ENCODE data around the gene SPRTN.

SPRTN gene

GRCh38 chr1:231393668-231394067 is 55.6 kb downstream of the SPRTN start:
- ChIA-PET CTCF (interaction anchor here (1.3 to 1.4 kb wide), 2 partner anchors 13 to 158 kb away, joined by 3 to 4 read pairs; no protein-coding TSS in a partner anchor), POLR2A (no interaction called here)
- no peaks in the 10 kb centered on the region for H3K9me3 ChIP-seq (ENCODE audit: control extremely low read depth in 1 of 5, control insufficient read depth in 4 of 5, insufficient read depth in 2 of 5, low read depth in 1 of 5, low read length in 4 of 5)
- DNase-seq, result no peak
- H3K36me3 ChIP-seq (ENCODE audit: control insufficient read depth in 4 of 4, insufficient read depth in 4 of 4, low read length in 3 of 4), result peaks cover 0 to 3% (median 1%) of the 10 kb centered on the region in 4 experiments
- H3K27ac ChIP-seq (ENCODE audit: insufficient read depth in 1 of 2, low read depth in 1 of 2, low read length in 2 of 2, poor library complexity in 1 of 2, severe bottlenecking in 2 of 2), result no peak overlapping the region
- peaks cover 0 to 19% (median 10%) of the 10 kb centered on the region in 4 experiments for H3K4me1 ChIP-seq (ENCODE audit: control extremely low read depth in 1 of 4, control insufficient read depth in 4 of 4, insufficient read depth in 4 of 4, low read length in 3 of 4)
- H3K4me3 ChIP-seq (ENCODE audit: control insufficient read depth in 1 of 7, extremely low read depth in 1 of 7, insufficient read depth in 4 of 7, low read depth in 2 of 7, low read length in 6 of 7), result no peak overlapping the region
- H3K27me3 ChIP-seq (replicated peaks in 2 of 5; ENCODE audit: control insufficient read depth in 4 of 5, insufficient read depth in 5 of 5, low read length in 4 of 5), result no peaks in the 10 kb centered on the region

GRCh38 chr1:231395076-231395997 is 57.2 kb downstream of the SPRTN start:
- H3K4me1 ChIP-seq (ENCODE audit: control extremely low read depth in 1 of 4, control insufficient read depth in 4 of 4, insufficient read depth in 4 of 4, low read length in 3 of 4), result peaks cover 0 to 15% (median 8%) of the 10 kb centered on the region in 4 experiments
- peaks cover 0 to 3% (median 1%) of the 10 kb centered on the region in 4 experiments for H3K36me3 ChIP-seq (ENCODE audit: control insufficient read depth in 4 of 4, insufficient read depth in 4 of 4, low read length in 3 of 4)
- H3K27me3 ChIP-seq (replicated peaks in 2 of 5; ENCODE audit: control insufficient read depth in 4 of 5, insufficient read depth in 5 of 5, low read length in 4 of 5), result no peaks in the 10 kb centered on the region
- no peak overlapping the region for H3K27ac ChIP-seq (ENCODE audit: insufficient read depth in 1 of 2, low read depth in 1 of 2, low read length in 2 of 2, poor library complexity in 1 of 2, severe bottlenecking in 2 of 2)
- CTCF ChIA-PET, result interaction anchor here (1.5 kb wide), 2 partner anchors 17 to 38 kb away, joined by 3 to 7 read pairs; no protein-coding TSS in a partner anchor
- 67% methylated on average over 8 of the region's 10 CpGs for WGBS (ENCODE audit: insufficient coverage)
- DNase-seq, result peak in 2 of 3 donors; percentile 31 to 50
- POLR2A ChIA-PET, result no interaction called here
- H3K9me3 ChIP-seq (ENCODE audit: control extremely low read depth in 1 of 5, control insufficient read depth in 4 of 5, insufficient read depth in 2 of 5, low read depth in 1 of 5, low read length in 4 of 5), result no peaks in the 10 kb centered on the region
- no peak overlapping the region for H3K4me3 ChIP-seq (ENCODE audit: control insufficient read depth in 1 of 7, extremely low read depth in 1 of 7, insufficient read depth in 4 of 7, low read depth in 2 of 7, low read length in 6 of 7)

- peaks cover 0 to 10% (median 8%) of the 10 kb centered on the region in 4 experiments for H3K4me1 ChIP-seq (ENCODE audit: control extremely low read depth in 1 of 4, control insufficient read depth in 4 of 4, insufficient read depth in 4 of 4, low read length in 3 of 4)
- H3K4me3 ChIP-seq (ENCODE audit: control insufficient read depth in 1 of 7, extremely low read depth in 1 of 7, insufficient read depth in 4 of 7, low read depth in 2 of 7, low read length in 6 of 7), result no peak overlapping the region
- CTCF ChIA-PET, result interaction anchor here (1.5 kb wide), 2 partner anchors 16 to 37 kb away, joined by 3 to 7 read pairs; no protein-coding TSS in a partner anchor
- no peak for DNase-seq
- H3K27me3 ChIP-seq (replicated peaks in 2 of 5; ENCODE audit: control insufficient read depth in 4 of 5, insufficient read depth in 5 of 5, low read length in 4 of 5), result no peaks in the 10 kb centered on the region
- POLR2A ChIA-PET, result no interaction called here
- no peak overlapping the region for H3K27ac ChIP-seq (ENCODE audit: insufficient read depth in 1 of 2, low read depth in 1 of 2, low read length in 2 of 2, poor library complexity in 1 of 2, severe bottlenecking in 2 of 2)
- WGBS (ENCODE audit: insufficient coverage), result 100% methylated on average over 2 of the region's 4 CpGs
- no peaks in the 10 kb centered on the region for H3K9me3 ChIP-seq (ENCODE audit: control extremely low read depth in 1 of 5, control insufficient read depth in 4 of 5, insufficient read depth in 2 of 5, low read depth in 1 of 5, low read length in 4 of 5)
- H3K36me3 ChIP-seq (ENCODE audit: control insufficient read depth in 4 of 4, insufficient read depth in 4 of 4, low read length in 3 of 4), result peaks cover 0 to 3% (median 1%) of the 10 kb centered on the region in 4 experiments
These were observed 57.9 kb downstream of the SPRTN start for GRCh38 chr1:231395998-231396390.

GRCh38 chr1:231396643-231397042 is 58.5 kb downstream of the SPRTN start:
- no peak for DNase-seq
- ChIA-PET POLR2A (no interaction called here), CTCF (no interaction called here)
- H3K36me3 ChIP-seq (ENCODE audit: control insufficient read depth in 4 of 4, insufficient read depth in 4 of 4, low read length in 3 of 4), result peaks cover 0 to 3% (median 1%) of the 10 kb centered on the region in 4 experiments
- no peaks in the 10 kb centered on the region for H3K27me3 ChIP-seq (replicated peaks in 2 of 5; ENCODE audit: control insufficient read depth in 4 of 5, insufficient read depth in 5 of 5, low read length in 4 of 5)
- WGBS (ENCODE audit: insufficient coverage), result 100% methylated on average over 2 of the region's 2 CpGs
- no peak overlapping the region for H3K4me3 ChIP-seq (ENCODE audit: control insufficient read depth in 1 of 7, extremely low read depth in 1 of 7, insufficient read depth in 4 of 7, low read depth in 2 of 7, low read length in 6 of 7)
- peaks cover 0 to 10% (median 8%) of the 10 kb centered on the region in 4 experiments for H3K4me1 ChIP-seq (ENCODE audit: control extremely low read depth in 1 of 4, control insufficient read depth in 4 of 4, insufficient read depth in 4 of 4, low read length in 3 of 4)
- no peak overlapping the region for H3K27ac ChIP-seq (ENCODE audit: insufficient read depth in 1 of 2, low read depth in 1 of 2, low read length in 2 of 2, poor library complexity in 1 of 2, severe bottlenecking in 2 of 2)
- H3K9me3 ChIP-seq (ENCODE audit: control extremely low read depth in 1 of 5, control insufficient read depth in 4 of 5, insufficient read depth in 2 of 5, low read depth in 1 of 5, low read length in 4 of 5), result no peaks in the 10 kb centered on the region

GRCh38 chr1:231397886-231398671 is 60.0 kb downstream of the SPRTN start:
- POLR2A ChIA-PET, result no interaction called here
- 90% methylated on average over 2 of the region's 4 CpGs for WGBS (ENCODE audit: insufficient coverage)

GRCh38 chr1:231401478-231401877 is 63.4 kb downstream of the SPRTN start:
- CTCF ChIA-PET, result interaction anchor here (1.3 kb wide), 1 partner anchor 123 kb away, joined by 3 read pairs; no protein-coding TSS in a partner anchor

More at GRCh38 chr1:231397886-231398671, 60.0 kb downstream of the SPRTN start:
- Histone ChIP-seq H3K27ac (ENCODE audit: insufficient read depth in 1 of 2, low read depth in 1 of 2, low read length in 2 of 2, poor library complexity in 1 of 2, severe bottlenecking in 2 of 2) (no peak overlapping the region), H3K4me1 (ENCODE audit: control extremely low read depth in 1 of 4, control insufficient read depth in 4 of 4, insufficient read depth in 4 of 4, low read length in 3 of 4) (peaks cover 0 to 10% (median 8%) of the 10 kb centered on the region in 4 experiments), H3K36me3 (ENCODE audit: control insufficient read depth in 4 of 4, insufficient read depth in 4 of 4, low read length in 3 of 4) (peaks cover 0 to 2% (median 0%) of the 10 kb centered on the region in 4 experiments), H3K9me3 (ENCODE audit: control extremely low read depth in 1 of 5, control insufficient read depth in 4 of 5, insufficient read depth in 2 of 5, low read depth in 1 of 5, low read length in 4 of 5) (no peaks in the 10 kb centered on the region), H3K4me3 (ENCODE audit: control insufficient read depth in 1 of 7, extremely low read depth in 1 of 7, insufficient read depth in 4 of 7, low read depth in 2 of 7, low read length in 6 of 7) (no peak overlapping the region), H3K27me3 (replicated peaks in 2 of 5; ENCODE audit: control insufficient read depth in 4 of 5, insufficient read depth in 5 of 5, low read length in 4 of 5) (no peaks in the 10 kb centered on the region)
- CTCF ChIA-PET, result interaction anchor here (1.3 kb wide), 1 partner anchor 12 kb away, joined by 4 read pairs; no protein-coding TSS in a partner anchor
- DNase-seq, result no peak

More at GRCh38 chr1:231401478-231401877, 63.4 kb downstream of the SPRTN start:
- Histone ChIP-seq H3K36me3 (ENCODE audit: control insufficient read depth in 4 of 4, insufficient read depth in 4 of 4, low read length in 3 of 4) (peaks cover 0 to 2% (median under 1%) of the 10 kb centered on the region in 4 experiments), H3K4me1 (ENCODE audit: control extremely low read depth in 1 of 4, control insufficient read depth in 4 of 4, insufficient read depth in 4 of 4, low read length in 3 of 4) (no peaks in the 10 kb centered on the region), H3K27me3 (replicated peaks in 2 of 5; ENCODE audit: control insufficient read depth in 4 of 5, insufficient read depth in 5 of 5, low read length in 4 of 5) (no peaks in the 10 kb centered on the region), H3K9me3 (ENCODE audit: control extremely low read depth in 1 of 5, control insufficient read depth in 4 of 5, insufficient read depth in 2 of 5, low read depth in 1 of 5, low read length in 4 of 5) (no peaks in the 10 kb centered on the region), H3K4me3 (ENCODE audit: control insufficient read depth in 1 of 7, extremely low read depth in 1 of 7, insufficient read depth in 4 of 7, low read depth in 2 of 7, low read length in 6 of 7) (no peak overlapping the region), H3K27ac (ENCODE audit: insufficient read depth in 1 of 2, low read depth in 1 of 2, low read length in 2 of 2, poor library complexity in 1 of 2, severe bottlenecking in 2 of 2) (no peak overlapping the region)
- no peak for DNase-seq
- POLR2A ChIA-PET, result no interaction called here
- no CpG with 5 or more reads among the region's 1 CpG for WGBS (ENCODE audit: insufficient coverage)

Data from common myeloid progenitor, CD34-positive (primary cell).